Trophoblast cell (in vitro differentiated cells and primary cell): ENCODE data around the gene GYG2.

Source experiments
- DNase-seq, 2 donors: peaks; one replicate each; pipeline ENCODE4 v3.0.0-alpha.2; 2016
- H2AFZ ChIP-seq: 2 replicates; pipeline ENCODE4 v1.6.1; 2013; ENCODE audit warnings: low read length, moderate library complexity, mild to moderate bottlenecking; ENCODE audit not compliant: insufficient read depth, poor library complexity
- H2AK5ac ChIP-seq: 2 replicates; pipeline ENCODE4 v1.6.1; 2013; ENCODE audit warnings: mild to moderate bottlenecking, low read length
- H2BK120ac ChIP-seq: 2 replicates; pipeline ENCODE4 v1.6.1; 2013; ENCODE audit warnings: low read length, mild to moderate bottlenecking, moderate library complexity; ENCODE audit not compliant: insufficient read depth, poor library complexity
- H2BK12ac ChIP-seq: 2 replicates; pipeline ENCODE4 v1.6.1; 2013; ENCODE audit warnings: mild to moderate bottlenecking, low read length, moderate library complexity
- H2BK5ac ChIP-seq: 2 replicates; pipeline ENCODE4 v1.6.1; 2013; ENCODE audit warnings: low read length, low read depth, moderate library complexity, mild to moderate bottlenecking; ENCODE audit not compliant: poor library complexity
- H3K14ac ChIP-seq: 2 replicates; pipeline ENCODE4 v1.6.1; 2013; ENCODE audit warnings: mild to moderate bottlenecking, low read length
- H3K18ac ChIP-seq: 2 replicates; pipeline ENCODE4 v1.6.1; 2013; ENCODE audit warnings: mild to moderate bottlenecking, low read length
- H3K23ac ChIP-seq: 2 replicates; pipeline ENCODE4 v1.6.1; 2013; ENCODE audit warnings: low read length
- H3K27ac ChIP-seq: 2 replicates; pipeline ENCODE4 v1.5.1; 2013; ENCODE audit warnings: low read depth, mild to moderate bottlenecking, inconsistent platforms, low read length, moderate library complexity
- H3K27me3 ChIP-seq: 2 replicates; pipeline ENCODE4 v1.6.1; 2013; ENCODE audit warnings: inconsistent platforms, mild to moderate bottlenecking, low read length, moderate library complexity; ENCODE audit not compliant: insufficient read depth
- H3K36me3 ChIP-seq, 2 experiments: 1 replicate in 1 of 2; 2 replicates in 1 of 2; pipeline ENCODE4 v1.6.1; 2013; ENCODE audit warnings: low read length in 2 of 2, mild to moderate bottlenecking in 2 of 2, moderate library complexity in 1 of 2; ENCODE audit not compliant: insufficient read depth in 2 of 2, control insufficient read depth in 1 of 2
- H3K4ac ChIP-seq: 2 replicates; pipeline ENCODE4 v1.6.1; 2013; ENCODE audit warnings: low read depth, mild to moderate bottlenecking, low read length, moderate library complexity
- H3K4me1 ChIP-seq, 2 experiments: 1 replicate in 1 of 2; 2 replicates in 1 of 2; pipeline ENCODE4 v1.6.1; 2013; ENCODE audit warnings: low read length in 2 of 2, mild to moderate bottlenecking in 2 of 2, moderate library complexity in 1 of 2; ENCODE audit not compliant: insufficient read depth in 2 of 2, control insufficient read depth in 1 of 2
- H3K4me2 ChIP-seq: 2 replicates; pipeline ENCODE4 v1.6.1; 2013; ENCODE audit warnings: inconsistent platforms, mild to moderate bottlenecking, low read length, moderate library complexity
- H3K4me3 ChIP-seq: 2 replicates; pipeline ENCODE4 v1.5.1; 2013; ENCODE audit warnings: mild to moderate bottlenecking, low read depth, low read length, inconsistent platforms
- H3K79me1 ChIP-seq: one replicate; pipeline ENCODE4 v1.6.1; 2013; ENCODE audit warnings: low read length
- H3K79me2 ChIP-seq: 2 replicates; pipeline ENCODE4 v1.6.1; 2013; ENCODE audit warnings: low read length, mild to moderate bottlenecking; ENCODE audit not compliant: control insufficient read depth, insufficient read depth, poor library complexity
- H3K9ac ChIP-seq: 2 replicates; pipeline ENCODE4 v1.6.1; 2013; ENCODE audit warnings: mild to moderate bottlenecking, low read length
- H3K9me3 ChIP-seq: 2 replicates; pipeline ENCODE4 v1.6.1; 2013; ENCODE audit warnings: low read depth, mild to moderate bottlenecking, control low read depth, inconsistent platforms, low read length; ENCODE audit not compliant: insufficient read depth
- H4K12ac ChIP-seq: 2 replicates; pipeline ENCODE4 v1.6.1; 2013; ENCODE audit warnings: low read depth, mild to moderate bottlenecking, low read length, moderate library complexity
- H4K8ac ChIP-seq: 2 replicates; pipeline ENCODE4 v1.6.1; 2013; ENCODE audit warnings: low read depth, mild to moderate bottlenecking, low read length, moderate library complexity
- H4K91ac ChIP-seq: one replicate; pipeline ENCODE4 v1.6.1; 2013; ENCODE audit warnings: low read depth, mild to moderate bottlenecking, low read length, moderate library complexity
- WGBS: extraction: QIAGEN DNeasy Blood & Tissue Kit; methylation state at CpG from one replicate; pipeline ENCODE4 v1.1.7; 2013; ENCODE audit warnings: missing lambda C conversion rate; ENCODE audit not compliant: insufficient read length, insufficient coverage; ENCODE audit errors: extremely low coverage; 5-methylcytosine and 5-hydroxymethylcytosine counted together

The GYG2 gene

DNA sequence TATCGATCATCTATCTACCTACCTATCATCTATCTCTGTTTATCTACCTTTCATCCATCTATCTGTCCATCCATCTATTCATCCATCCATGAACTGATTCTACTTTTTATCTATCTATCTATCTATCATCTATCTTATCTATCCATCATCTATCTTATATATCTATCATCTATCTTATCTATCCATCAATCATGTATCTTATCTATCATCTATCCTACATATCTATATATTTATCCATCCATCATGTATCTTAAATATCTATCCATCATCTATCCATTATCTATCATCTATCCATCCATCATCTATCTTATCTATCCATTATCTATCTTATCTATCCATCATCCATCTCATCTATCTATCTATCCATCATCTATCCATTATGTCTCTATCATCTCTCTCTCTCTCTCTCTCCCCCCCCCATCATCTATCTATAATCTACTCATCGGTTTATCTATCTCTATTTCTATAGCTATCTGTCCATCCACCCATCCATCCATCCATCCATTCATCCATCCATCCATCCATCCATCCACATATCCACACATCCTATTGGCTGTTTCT, 79.5 kb downstream of the GYG2 start:
- no peak overlapping the region for H2BK120ac ChIP-seq
- 100% methylated on average over 1 of the region's 2 CpGs for WGBS

DNA sequence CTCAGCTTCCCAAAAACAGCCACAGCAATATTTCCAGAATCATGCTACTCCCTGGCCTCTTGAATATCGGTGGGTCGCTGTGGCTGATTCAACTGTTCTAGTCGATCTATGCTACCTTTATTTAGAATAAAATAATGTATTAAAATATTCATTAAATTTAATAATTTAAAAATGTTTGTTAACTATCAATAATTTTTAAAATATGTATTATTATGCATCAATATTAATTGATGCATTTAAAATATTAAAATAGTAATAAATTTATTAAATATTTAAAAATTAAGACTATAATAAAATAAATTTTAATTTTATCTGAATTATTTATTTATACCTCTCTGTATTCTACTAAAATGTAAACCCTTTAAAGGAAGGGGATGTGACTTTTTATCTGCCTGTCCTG, 81.4 kb downstream of the GYG2 start:
- no peak overlapping the region for H3K4ac ChIP-seq
- H3K79me2 ChIP-seq = no peaks in the 10 kb centered on the region
- peaks cover 0 to 1% of the 10 kb centered on the region in 2 experiments for H3K4me1 ChIP-seq
- no peak for DNase-seq
- H3K9me3 ChIP-seq = no peaks in the 10 kb centered on the region
- no peak overlapping the region for H2BK5ac ChIP-seq
- H3K27me3 ChIP-seq = no peaks in the 10 kb centered on the region
- no peak overlapping the region for H3K4me3 ChIP-seq
- no peak overlapping the region for H3K18ac ChIP-seq
- H4K12ac ChIP-seq = no peak overlapping the region
- H3K23ac ChIP-seq = no peak overlapping the region
- no peak overlapping the region for H2AFZ ChIP-seq
- H3K14ac ChIP-seq = no peak overlapping the region
- no peak overlapping the region for H3K4me2 ChIP-seq
- no peak overlapping the region for H2BK12ac ChIP-seq
- no peaks in the 10 kb centered on the region for H3K79me1 ChIP-seq
- H4K91ac ChIP-seq = no peak overlapping the region
- WGBS = no CpG with 5 or more reads among the region's 3 CpGs
- H4K8ac ChIP-seq = no peak overlapping the region
- no peak overlapping the region for H3K9ac ChIP-seq
- no peak overlapping the region for H2BK120ac ChIP-seq
- H2AK5ac ChIP-seq = no peak overlapping the region
- H3K36me3 ChIP-seq = peaks cover 4 to 8% of the 10 kb centered on the region in 2 experiments
- no peak overlapping the region for H3K27ac ChIP-seq

More for the DNA sequence above, 79.5 kb downstream of the GYG2 start:
- H3K36me3 ChIP-seq = peaks cover 2 to 8% of the 10 kb centered on the region in 2 experiments
- H3K4ac ChIP-seq = no peak overlapping the region
- H3K4me1 ChIP-seq = peaks cover 0 to 2% of the 10 kb centered on the region in 2 experiments
- H3K79me1 ChIP-seq = no peaks in the 10 kb centered on the region
- no peak overlapping the region for H2AK5ac ChIP-seq
- no peak overlapping the region for H3K18ac ChIP-seq
- H3K27me3 ChIP-seq = no peaks in the 10 kb centered on the region
- no peak overlapping the region for H3K27ac ChIP-seq
- no peak overlapping the region for H4K91ac ChIP-seq
- H3K9ac ChIP-seq = no peak overlapping the region
- H3K4me2 ChIP-seq = no peak overlapping the region
- no peaks in the 10 kb centered on the region for H3K79me2 ChIP-seq
- H4K12ac ChIP-seq = no peak overlapping the region
- no peak overlapping the region for H2AFZ ChIP-seq
- no peak overlapping the region for H2BK12ac ChIP-seq
- no peak overlapping the region for H3K14ac ChIP-seq
- no peaks in the 10 kb centered on the region for H3K9me3 ChIP-seq
- no peak overlapping the region for H3K23ac ChIP-seq
- H4K8ac ChIP-seq = no peak overlapping the region
- no peak overlapping the region for H3K4me3 ChIP-seq
- H2BK5ac ChIP-seq = no peak overlapping the region
- no peak for DNase-seq

DNA sequence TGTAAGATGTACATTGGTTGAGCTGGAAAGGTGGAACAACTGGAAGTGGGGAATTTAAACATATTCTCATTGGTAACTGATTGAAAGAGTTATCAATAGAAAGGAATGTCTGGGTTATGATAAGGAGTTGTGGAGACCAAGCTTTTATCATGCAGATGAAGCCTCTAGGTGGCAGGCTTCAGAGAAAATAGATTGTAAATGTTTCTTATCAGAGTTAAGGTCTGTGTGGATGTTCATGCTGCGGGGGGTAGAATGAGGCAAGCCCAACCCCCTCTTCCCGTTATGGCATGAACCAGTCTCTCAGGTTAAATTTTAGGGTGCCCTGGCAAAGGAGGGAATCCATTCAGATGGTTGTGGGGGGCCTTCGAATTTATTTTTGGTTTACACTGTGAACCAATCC, 84.4 kb downstream of the GYG2 start:
- no peak overlapping the region for H3K4ac ChIP-seq
- no peaks in the 10 kb centered on the region for H3K27me3 ChIP-seq
- H2BK5ac ChIP-seq = no peak overlapping the region
- no peak overlapping the region for H2BK12ac ChIP-seq
- H3K14ac ChIP-seq = no peak overlapping the region
- H4K91ac ChIP-seq = no peak overlapping the region
- no peak overlapping the region for H4K8ac ChIP-seq
- no peak overlapping the region for H4K12ac ChIP-seq
- no peak overlapping the region for H2AK5ac ChIP-seq
- no peak overlapping the region for H2AFZ ChIP-seq
- no peak overlapping the region for H3K27ac ChIP-seq
- H3K18ac ChIP-seq = no peak overlapping the region
- no peak overlapping the region for H3K4me2 ChIP-seq
- H3K79me2 ChIP-seq = no peaks in the 10 kb centered on the region
- no peak overlapping the region for H3K23ac ChIP-seq
- H2BK120ac ChIP-seq = no peak overlapping the region
- H3K4me3 ChIP-seq = no peak overlapping the region
- H3K36me3 ChIP-seq = peaks cover 7% of the 10 kb centered on the region in 2 experiments
- no peaks in the 10 kb centered on the region for H3K4me1 ChIP-seq
- H3K9me3 ChIP-seq = no peaks in the 10 kb centered on the region
- no CpG with 5 or more reads among the region's 3 CpGs for WGBS
- no peak overlapping the region for H3K9ac ChIP-seq
- no peaks in the 10 kb centered on the region for H3K79me1 ChIP-seq
- no peak for DNase-seq

DNA sequence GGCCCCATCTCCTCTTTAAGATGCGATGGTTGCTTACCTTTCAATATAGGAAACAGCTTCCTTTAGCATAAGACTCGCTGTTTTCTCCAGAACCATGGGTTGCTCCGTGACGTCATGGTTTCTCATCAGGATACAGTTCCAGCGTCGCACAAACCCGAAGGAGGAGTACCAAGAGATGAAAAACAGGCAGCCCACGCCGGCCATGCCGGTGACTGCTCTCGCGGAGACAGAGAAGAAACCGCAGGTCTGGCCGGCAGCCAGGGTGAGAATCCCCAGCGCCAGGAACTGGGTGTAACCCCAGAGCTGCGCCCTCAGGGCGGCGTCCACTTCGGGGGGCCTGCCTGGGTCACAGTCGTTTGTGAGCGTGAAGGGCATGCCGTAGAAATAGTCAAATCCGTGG, 89.0 kb downstream of the GYG2 start:
- no peak overlapping the region for H2BK12ac ChIP-seq
- no peaks in the 10 kb centered on the region for H3K27me3 ChIP-seq
- no peak overlapping the region for H3K4me3 ChIP-seq
- no peak overlapping the region for H4K8ac ChIP-seq
- peaks cover 10% of the 10 kb centered on the region in 2 experiments for H3K36me3 ChIP-seq
- H3K27ac ChIP-seq = no peak overlapping the region
- no peak overlapping the region for H3K14ac ChIP-seq
- no peak overlapping the region for H3K4me2 ChIP-seq
- no peaks in the 10 kb centered on the region for H3K79me1 ChIP-seq
- H2AK5ac ChIP-seq = no peak overlapping the region
- no peak overlapping the region for H4K12ac ChIP-seq
- H4K91ac ChIP-seq = no peak overlapping the region
- no peak for DNase-seq
- H3K9me3 ChIP-seq = no peaks in the 10 kb centered on the region
- no peak overlapping the region for H3K23ac ChIP-seq
- H2AFZ ChIP-seq = no peak overlapping the region
- H2BK5ac ChIP-seq = no peak overlapping the region
- no CpG with 5 or more reads among the region's 23 CpGs for WGBS
- no peak overlapping the region for H3K9ac ChIP-seq
- no peak overlapping the region for H2BK120ac ChIP-seq
- H3K79me2 ChIP-seq = no peaks in the 10 kb centered on the region
- no peak overlapping the region for H3K18ac ChIP-seq
- H3K4me1 ChIP-seq = no peaks in the 10 kb centered on the region
- no peak overlapping the region for H3K4ac ChIP-seq
